SU-DHL-6 (cell line): Measurements from ENCODE around the gene ZNF354B.

ENCODE experiments used
- EZH2phosphoT487 ChIP-seq: fragments of 200-600 bp; sonication (generic), shearing (Covaris generic); conservative IDR thresholded peaks from 2 replicates; pipeline ENCODE4 v1.6.1; 2018; ENCODE audit warnings: mild to moderate bottlenecking, antibody characterized with exemption, low read length, moderate library complexity, mixed read lengths
- TF ChIP-seq, protein P1 (sequence below): fragments of 200-600 bp; sonication (generic); IDR thresholded peaks from one replicate; pipeline ENCODE4 v1.5.1; 2017; ENCODE audit warnings: antibody characterized with exemption, mild to moderate bottlenecking, low read length, moderate library complexity; ENCODE audit not compliant: insufficient read depth, poor library complexity, severe bottlenecking

DNA sequence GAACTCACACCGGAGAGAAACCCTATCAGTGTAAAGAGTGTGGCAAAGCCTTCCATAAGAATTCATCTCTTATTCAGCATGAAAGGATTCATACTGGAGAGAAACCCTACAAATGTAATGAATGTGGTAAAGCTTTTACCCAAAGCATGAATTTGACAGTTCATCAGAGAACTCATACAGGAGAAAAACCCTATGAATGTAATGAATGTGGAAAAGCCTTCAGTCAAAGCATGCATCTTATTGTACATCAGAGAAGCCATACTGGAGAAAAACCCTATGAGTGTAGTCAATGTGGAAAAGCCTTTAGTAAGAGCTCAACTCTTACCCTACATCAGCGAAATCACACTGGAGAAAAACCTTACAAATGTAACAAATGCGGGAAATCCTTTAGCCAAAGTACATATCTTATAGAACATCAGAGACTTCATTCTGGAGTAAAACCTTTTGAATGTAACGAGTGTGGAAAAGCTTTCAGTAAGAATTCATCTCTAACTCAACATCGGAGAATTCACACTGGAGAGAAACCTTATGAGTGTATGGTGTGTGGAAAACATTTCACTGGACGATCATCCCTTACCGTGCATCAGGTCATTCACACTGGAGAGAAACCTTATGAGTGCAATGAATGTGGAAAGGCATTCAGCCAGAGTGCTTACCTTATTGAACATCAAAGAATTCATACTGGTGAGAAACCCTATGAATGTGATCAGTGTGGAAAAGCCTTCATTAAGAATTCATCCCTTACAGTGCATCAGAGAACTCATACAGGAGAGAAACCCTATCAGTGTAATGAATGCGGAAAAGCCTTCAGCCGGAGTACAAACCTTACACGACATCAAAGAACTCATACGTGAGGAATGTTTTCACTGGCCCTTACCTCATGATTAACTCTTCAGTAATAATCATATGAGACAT, 72.3 kb downstream of the ZNF354B start:
- TF ChIP-seq, protein P1, sequence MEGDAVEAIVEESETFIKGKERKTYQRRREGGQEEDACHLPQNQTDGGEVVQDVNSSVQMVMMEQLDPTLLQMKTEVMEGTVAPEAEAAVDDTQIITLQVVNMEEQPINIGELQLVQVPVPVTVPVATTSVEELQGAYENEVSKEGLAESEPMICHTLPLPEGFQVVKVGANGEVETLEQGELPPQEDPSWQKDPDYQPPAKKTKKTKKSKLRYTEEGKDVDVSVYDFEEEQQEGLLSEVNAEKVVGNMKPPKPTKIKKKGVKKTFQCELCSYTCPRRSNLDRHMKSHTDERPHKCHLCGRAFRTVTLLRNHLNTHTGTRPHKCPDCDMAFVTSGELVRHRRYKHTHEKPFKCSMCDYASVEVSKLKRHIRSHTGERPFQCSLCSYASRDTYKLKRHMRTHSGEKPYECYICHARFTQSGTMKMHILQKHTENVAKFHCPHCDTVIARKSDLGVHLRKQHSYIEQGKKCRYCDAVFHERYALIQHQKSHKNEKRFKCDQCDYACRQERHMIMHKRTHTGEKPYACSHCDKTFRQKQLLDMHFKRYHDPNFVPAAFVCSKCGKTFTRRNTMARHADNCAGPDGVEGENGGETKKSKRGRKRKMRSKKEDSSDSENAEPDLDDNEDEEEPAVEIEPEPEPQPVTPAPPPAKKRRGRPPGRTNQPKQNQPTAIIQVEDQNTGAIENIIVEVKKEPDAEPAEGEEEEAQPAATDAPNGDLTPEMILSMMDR, result no peak
- no peak for TF ChIP-seq EZH2phosphoT487
